Osteoblast (primary cell): ENCODE measurements around the gene SCGB3A2. TPM values are rescaled to one million over a fixed set of nuclear protein-coding genes. Genes with fewer than 3 reads are reported as not detected.

Experiments used
- DNase-seq: peaks from one replicate; pipeline ENCODE4 v3.0.0; 2011; ENCODE audit warnings: low spot score, mixed read lengths; ENCODE audit not compliant: insufficient read length; ENCODE audit errors: missing footprints
- H2AFZ ChIP-seq: 2 replicates; pipeline ENCODE4 v1.6.0; 2011; ENCODE audit warnings: mild to moderate bottlenecking, low read length
- H3K27ac ChIP-seq: 2 replicates; pipeline ENCODE4 v1.5.1; 2011; ENCODE audit warnings: mild to moderate bottlenecking, low read depth, low read length, moderate library complexity
- H3K27me3 ChIP-seq: 2 replicates; pipeline ENCODE4 v1.6.0; 2012; ENCODE audit warnings: mild to moderate bottlenecking, control low read depth, inconsistent platforms, low read length, moderate library complexity; ENCODE audit not compliant: insufficient read depth
- H3K36me3 ChIP-seq: 2 replicates; pipeline ENCODE4 v1.5.1; 2011; ENCODE audit warnings: mild to moderate bottlenecking, low read length, control low read depth, moderate library complexity; ENCODE audit not compliant: insufficient read depth
- H3K4me1 ChIP-seq: 2 replicates; pipeline ENCODE4 v1.5.1; 2011; ENCODE audit warnings: mild to moderate bottlenecking, low read length, control low read depth, moderate library complexity; ENCODE audit not compliant: insufficient read depth
- H3K4me2 ChIP-seq: 2 replicates; pipeline ENCODE4 v1.6.0; 2011; ENCODE audit warnings: mild to moderate bottlenecking, low read length; ENCODE audit not compliant: insufficient read depth
- H3K4me3 ChIP-seq: fragments of 200-600 bp; sonication (generic); 3 replicates; pipeline ENCODE4 v1.5.1; 2012; ENCODE audit warnings: mild to moderate bottlenecking, low read length, inconsistent platforms; ENCODE audit not compliant: insufficient read depth
- H3K79me2 ChIP-seq: 2 replicates; pipeline ENCODE4 v1.6.0; 2012; ENCODE audit warnings: mild to moderate bottlenecking, low read length, control low read depth, inconsistent platforms; ENCODE audit not compliant: insufficient read depth
- H3K9me3 ChIP-seq: 2 replicates; pipeline ENCODE4 v1.5.1; 2011; ENCODE audit warnings: low read depth, low read length, control low read depth
- H4K20me1 ChIP-seq: 2 replicates; pipeline ENCODE4 v1.6.0; 2012; ENCODE audit warnings: mild to moderate bottlenecking, low read length, control low read depth; ENCODE audit not compliant: insufficient read depth
- total RNA-seq: library from RNA; depleted of rRNA; stranded (reverse); fragments of >200 nt; gene quantifications from 2 replicates; pipeline ENCODE4 v1.2.3, GENCODE V29; 2012
- TF ChIP-seq, protein P1 (sequence below): IDR thresholded peaks from 2 replicates; pipeline ENCODE4 v1.5.1; 2011; ENCODE audit warnings: mild to moderate bottlenecking, low read depth, low read length, moderate library complexity; ENCODE audit errors: extremely low read depth

The SCGB3A2 gene
- total RNA-seq, 1 donor, result not detected

DNA sequence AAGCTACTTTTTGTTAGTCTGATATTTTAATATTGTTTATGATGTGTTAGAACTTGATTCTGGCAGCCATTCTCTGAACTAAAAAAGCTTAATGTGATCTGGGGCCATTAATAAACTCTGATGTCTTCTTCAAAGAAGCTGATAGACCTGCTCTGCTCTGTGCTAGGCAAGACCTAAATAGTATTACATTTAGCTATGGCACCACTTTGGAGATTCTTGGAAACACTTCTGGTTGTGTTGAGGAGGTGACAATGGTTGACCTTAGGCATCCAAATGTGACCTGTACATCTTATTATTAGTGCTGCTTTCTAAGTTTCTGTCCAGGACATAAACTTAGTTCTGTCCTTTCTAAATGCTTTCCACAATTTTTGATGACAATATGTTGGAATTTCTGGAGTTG lies 21.7 kb upstream of the SCGB3A2 start:
- Histone ChIP-seq H4K20me1 (no peaks in the 10 kb centered on the region), H3K4me1 (no peaks in the 10 kb centered on the region), H3K27ac (no peak overlapping the region), H3K4me3 (no peak overlapping the region), H3K9me3 (no peaks in the 10 kb centered on the region), H3K79me2 (no peaks in the 10 kb centered on the region), H3K4me2 (no peak overlapping the region), H3K36me3 (no peaks in the 10 kb centered on the region), H2AFZ (no peak overlapping the region), H3K27me3 (no peaks in the 10 kb centered on the region)
- no peak for DNase-seq
- TF ChIP-seq, protein P1, sequence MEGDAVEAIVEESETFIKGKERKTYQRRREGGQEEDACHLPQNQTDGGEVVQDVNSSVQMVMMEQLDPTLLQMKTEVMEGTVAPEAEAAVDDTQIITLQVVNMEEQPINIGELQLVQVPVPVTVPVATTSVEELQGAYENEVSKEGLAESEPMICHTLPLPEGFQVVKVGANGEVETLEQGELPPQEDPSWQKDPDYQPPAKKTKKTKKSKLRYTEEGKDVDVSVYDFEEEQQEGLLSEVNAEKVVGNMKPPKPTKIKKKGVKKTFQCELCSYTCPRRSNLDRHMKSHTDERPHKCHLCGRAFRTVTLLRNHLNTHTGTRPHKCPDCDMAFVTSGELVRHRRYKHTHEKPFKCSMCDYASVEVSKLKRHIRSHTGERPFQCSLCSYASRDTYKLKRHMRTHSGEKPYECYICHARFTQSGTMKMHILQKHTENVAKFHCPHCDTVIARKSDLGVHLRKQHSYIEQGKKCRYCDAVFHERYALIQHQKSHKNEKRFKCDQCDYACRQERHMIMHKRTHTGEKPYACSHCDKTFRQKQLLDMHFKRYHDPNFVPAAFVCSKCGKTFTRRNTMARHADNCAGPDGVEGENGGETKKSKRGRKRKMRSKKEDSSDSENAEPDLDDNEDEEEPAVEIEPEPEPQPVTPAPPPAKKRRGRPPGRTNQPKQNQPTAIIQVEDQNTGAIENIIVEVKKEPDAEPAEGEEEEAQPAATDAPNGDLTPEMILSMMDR, result no peak

DNA sequence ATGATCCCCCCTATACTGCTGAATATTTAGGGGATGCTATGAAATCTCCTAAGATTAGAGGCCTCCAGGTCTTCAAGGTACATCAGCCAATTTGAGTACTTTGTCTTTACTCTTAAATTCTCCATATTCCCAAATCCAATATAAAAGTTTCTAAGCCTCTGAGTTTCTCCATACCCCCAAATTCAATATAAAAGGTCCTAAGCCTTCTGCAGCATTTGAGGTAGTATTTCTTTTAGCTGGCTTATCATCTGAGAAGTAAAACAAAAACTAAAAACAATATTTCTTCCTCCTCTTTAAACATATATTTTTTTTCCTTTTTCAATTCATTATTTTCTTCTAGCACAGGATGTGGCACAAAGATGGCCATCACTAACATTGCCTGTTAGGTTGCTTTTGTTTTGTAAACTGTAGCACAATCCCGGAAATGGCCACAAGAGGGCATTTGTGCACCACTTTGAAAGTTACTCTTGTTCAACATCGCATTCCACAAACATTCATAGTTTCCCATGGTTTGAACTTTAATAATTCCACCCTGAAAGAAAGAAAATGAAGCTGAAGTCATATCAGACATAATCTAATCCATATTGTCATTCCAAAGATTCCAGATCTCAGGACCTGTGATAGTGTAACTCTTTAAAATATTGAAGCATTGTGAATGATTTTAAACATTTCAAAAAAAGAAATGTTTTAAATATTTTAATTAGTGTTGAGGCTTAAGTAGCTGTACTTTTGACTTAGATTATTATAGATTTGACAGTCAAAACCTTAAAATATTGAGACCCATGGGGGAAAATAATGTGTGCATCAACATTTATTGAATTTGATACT lies 21.0 kb upstream of the SCGB3A2 start:
- Histone ChIP-seq H3K9me3 (no peaks in the 10 kb centered on the region), H3K79me2 (no peaks in the 10 kb centered on the region), H4K20me1 (no peaks in the 10 kb centered on the region), H3K4me1 (no peaks in the 10 kb centered on the region), H3K4me3 (no peak overlapping the region), H3K27ac (no peak overlapping the region), H2AFZ (no peak overlapping the region), H3K27me3 (no peaks in the 10 kb centered on the region), H3K4me2 (no peak overlapping the region), H3K36me3 (no peaks in the 10 kb centered on the region)
- DNase-seq, result no peak
- TF ChIP-seq, protein P1, result peak; percentile 85

DNA sequence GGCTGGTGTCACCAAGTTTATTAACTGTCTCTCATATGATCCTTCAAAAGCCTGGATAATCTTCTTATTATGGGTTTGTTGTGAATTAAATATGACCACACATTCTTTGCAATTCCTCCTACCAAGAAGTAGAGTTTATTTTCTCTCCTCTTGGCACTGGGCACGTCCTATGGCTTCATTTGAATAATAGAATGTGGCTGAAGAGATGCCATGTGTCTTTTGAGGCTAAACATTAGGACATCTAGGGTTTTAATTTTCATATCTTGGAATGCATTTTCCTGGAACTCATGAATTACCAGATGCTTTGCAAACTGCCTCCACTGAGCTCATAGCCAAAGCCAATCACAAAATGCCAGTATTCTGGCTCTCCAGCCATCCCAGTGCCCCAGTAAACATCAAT lies 19.9 kb upstream of the SCGB3A2 start:
- Histone ChIP-seq H4K20me1 (no peaks in the 10 kb centered on the region), H3K27ac (no peak overlapping the region), H2AFZ (no peak overlapping the region), H3K4me2 (no peak overlapping the region), H3K9me3 (no peaks in the 10 kb centered on the region), H3K27me3 (no peaks in the 10 kb centered on the region), H3K4me1 (no peaks in the 10 kb centered on the region), H3K79me2 (no peaks in the 10 kb centered on the region), H3K36me3 (no peaks in the 10 kb centered on the region), H3K4me3 (no peak overlapping the region)
- no peak for DNase-seq
- TF ChIP-seq, protein P1, result no peak

DNA sequence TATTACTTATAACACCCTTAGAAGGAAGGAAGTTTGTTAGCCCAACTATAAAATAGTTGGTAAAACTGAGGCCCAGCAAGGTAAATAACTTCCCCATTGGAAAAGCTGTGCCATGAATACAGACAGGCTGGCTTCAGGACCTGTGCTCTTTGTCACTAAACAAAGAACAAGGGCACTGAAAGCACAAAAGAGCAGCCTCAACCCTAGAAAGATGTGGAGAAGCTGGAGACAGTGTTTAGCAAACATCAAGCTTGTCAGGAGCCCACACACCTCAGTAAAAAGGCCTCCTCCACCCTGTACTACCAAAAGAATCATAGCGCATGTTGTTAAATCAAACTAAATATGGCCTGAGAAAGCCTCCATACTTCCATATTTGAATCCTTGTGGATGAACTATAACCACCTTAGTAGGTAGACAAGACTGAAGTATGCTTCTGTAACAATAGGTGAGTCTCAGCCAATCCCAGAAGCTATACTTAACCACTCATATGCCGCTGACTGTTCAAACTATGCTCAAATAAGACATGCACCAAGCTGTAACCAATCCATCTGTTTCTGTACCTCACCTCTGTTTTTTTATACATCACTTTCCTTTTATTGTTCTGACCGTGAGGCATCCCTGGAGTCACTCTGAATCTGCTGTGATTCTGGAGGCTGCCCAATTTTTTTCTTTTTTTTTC lies 18.4 kb upstream of the SCGB3A2 start:
- Histone ChIP-seq H3K27ac (no peak overlapping the region), H3K36me3 (no peaks in the 10 kb centered on the region), H3K9me3 (no peaks in the 10 kb centered on the region), H3K79me2 (no peaks in the 10 kb centered on the region), H4K20me1 (no peaks in the 10 kb centered on the region), H3K27me3 (no peaks in the 10 kb centered on the region), H2AFZ (no peak overlapping the region), H3K4me3 (no peak overlapping the region), H3K4me1 (no peaks in the 10 kb centered on the region), H3K4me2 (no peak overlapping the region)
- DNase-seq, result no peak
- TF ChIP-seq, protein P1, result no peak
